ENCODE results near the gene HOXD8. TPM values are rescaled to one million over a fixed set of nuclear protein-coding genes. Genes with fewer than 3 reads are reported as not detected.

Gene HOXD8
- total RNA-seq, 2 experiments from 2014 or later, result not detected

DNA sequence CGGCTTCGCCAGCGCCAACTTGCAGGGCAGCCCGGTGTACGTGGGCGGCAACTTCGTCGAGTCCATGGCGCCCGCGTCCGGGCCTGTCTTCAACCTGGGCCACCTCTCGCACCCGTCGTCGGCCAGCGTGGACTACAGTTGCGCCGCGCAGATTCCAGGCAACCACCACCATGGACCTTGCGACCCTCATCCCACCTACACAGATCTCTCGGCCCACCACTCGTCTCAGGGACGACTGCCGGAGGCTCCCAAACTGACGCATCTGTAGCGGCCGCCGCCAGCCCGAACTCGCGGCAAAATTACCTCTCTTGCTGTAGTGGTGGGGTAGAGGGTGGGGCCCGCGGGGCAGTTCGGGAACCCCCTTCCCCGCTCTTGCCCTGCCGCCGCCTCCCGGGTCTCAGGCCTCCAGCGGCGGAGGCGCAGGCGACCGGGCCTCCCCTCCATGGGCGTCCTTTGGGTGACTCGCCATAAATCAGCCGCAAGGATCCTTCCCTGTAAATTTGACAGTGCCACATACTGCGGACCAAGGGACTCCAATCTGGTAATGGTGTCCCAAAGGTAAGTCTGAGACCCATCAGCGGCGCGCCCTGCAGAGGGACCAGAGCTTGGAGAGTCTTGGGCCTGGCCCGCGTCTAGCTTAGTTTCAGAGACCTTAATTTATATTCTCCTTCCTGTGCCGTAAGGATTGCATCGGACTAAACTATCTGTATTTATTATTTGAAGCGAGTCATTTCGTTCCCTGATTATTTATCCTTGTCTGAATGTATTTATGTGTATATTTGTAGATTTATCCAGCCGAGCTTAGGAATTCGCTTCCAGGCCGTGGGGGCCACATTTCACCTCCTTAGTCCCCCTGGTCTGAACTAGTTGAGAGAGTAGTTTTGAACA, 42.7 kb downstream of the HOXD8 start:
- peaks cover 3% of the 10 kb centered on the region for H3K36me3 Mint-ChIP-seq
- DNase-seq (no peak), ATAC-seq (ENCODE audit: low read depth) (no peak)
- POLR2A ChIA-PET, result no interaction called here
- H3K9me3 Mint-ChIP-seq, result peaks cover 3% of the 10 kb centered on the region
- peaks cover 6% of the 10 kb centered on the region for H3K4me1 Mint-ChIP-seq
- H3K4me3 Mint-ChIP-seq, result no peak overlapping the region
- peaks cover 78% of the 10 kb centered on the region for H3K27me3 Mint-ChIP-seq
- peak overlapping the region; percentile 54 for H3K27ac Mint-ChIP-seq

DNA sequence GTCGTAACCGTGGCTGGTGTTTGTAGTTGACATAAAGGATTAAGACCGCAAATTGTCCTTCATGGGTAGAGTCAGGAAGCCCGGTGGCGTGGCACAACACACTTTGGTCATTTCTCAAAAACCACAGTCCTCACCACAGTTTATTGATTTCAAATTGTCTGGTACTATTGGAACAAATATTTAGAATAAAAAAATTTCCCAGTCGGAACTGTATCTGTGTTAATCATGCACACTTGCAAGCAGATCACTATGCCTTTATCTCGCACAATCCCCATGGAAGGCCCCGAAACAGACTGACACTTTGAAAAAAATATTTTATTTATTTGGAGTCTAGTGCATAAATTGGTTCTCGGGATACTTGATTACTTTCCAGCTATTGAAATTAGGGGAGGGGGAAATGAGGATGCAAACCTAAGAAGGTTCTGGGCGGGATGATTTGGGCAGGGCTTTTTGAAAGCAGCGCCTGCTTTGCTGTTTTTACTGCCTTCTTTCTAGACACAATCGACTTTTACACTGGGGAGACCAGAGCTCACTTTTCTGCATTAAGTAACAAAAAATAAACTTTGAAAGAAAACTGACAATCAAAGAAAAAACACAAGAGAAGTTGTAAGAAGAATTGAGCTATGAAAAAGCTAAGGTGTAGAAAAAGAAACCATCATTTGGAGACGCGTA, 43.5 kb downstream of the HOXD8 start:
- Mint-ChIP-seq H3K36me3 (peaks cover 4% of the 10 kb centered on the region), H3K27me3 (peaks cover 80% of the 10 kb centered on the region), H3K4me1 (peaks cover 7% of the 10 kb centered on the region), H3K9me3 (peaks cover 3% of the 10 kb centered on the region), H3K27ac (no peak overlapping the region), H3K4me3 (no peak overlapping the region)
- POLR2A ChIA-PET, result no interaction called here
- DNase-seq, result no peak
- no peak for ATAC-seq (ENCODE audit: low read depth)

DNA sequence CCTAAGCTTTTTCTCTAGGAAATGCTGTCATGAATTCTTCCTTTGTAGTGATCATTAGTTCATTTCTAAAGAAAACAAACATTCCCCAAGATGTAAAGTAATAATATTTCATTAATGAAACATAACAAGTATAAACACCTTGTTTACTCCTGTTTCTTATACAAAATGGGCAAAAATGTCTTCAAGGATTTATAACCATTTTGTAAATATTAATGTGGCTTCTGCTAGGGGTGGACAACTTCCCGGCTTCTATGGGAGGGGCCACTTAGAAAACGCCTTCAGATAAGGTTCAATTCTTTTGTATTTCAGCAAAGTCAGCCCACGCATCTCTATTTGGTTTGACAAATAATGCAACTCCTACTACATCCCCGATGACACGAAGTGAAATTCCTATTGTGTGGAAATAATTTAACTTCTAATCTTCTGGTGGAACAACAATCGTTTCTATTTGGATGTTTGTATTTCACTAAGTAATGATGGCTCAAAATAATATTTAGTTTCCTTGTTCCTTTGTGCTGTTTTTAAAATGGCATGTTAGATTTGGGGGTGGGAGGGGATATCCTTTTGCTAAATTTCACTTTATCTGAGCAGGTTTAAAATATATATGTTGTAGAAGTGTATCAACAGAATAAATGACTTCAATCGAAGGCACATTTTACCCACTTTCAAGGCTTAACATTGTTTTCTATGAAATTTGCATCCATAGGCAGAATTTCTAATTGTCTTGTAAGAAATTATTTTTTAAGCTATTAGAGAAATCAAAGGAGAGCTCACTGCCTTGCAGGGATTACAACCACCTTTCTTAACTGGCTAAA, 44.3 kb downstream of the HOXD8 start:
- POLR2A ChIA-PET, result no interaction called here
- no peak for ATAC-seq (ENCODE audit: low read depth)
- H3K4me1 Mint-ChIP-seq, result peaks cover 9% of the 10 kb centered on the region
- no peak overlapping the region for H3K27ac Mint-ChIP-seq
- no peak overlapping the region for H3K4me3 Mint-ChIP-seq
- H3K27me3 Mint-ChIP-seq, result peaks cover 85% of the 10 kb centered on the region
- DNase-seq, result no peak
- H3K36me3 Mint-ChIP-seq, result peaks cover 4% of the 10 kb centered on the region
- peaks cover 3% of the 10 kb centered on the region for H3K9me3 Mint-ChIP-seq

DNA sequence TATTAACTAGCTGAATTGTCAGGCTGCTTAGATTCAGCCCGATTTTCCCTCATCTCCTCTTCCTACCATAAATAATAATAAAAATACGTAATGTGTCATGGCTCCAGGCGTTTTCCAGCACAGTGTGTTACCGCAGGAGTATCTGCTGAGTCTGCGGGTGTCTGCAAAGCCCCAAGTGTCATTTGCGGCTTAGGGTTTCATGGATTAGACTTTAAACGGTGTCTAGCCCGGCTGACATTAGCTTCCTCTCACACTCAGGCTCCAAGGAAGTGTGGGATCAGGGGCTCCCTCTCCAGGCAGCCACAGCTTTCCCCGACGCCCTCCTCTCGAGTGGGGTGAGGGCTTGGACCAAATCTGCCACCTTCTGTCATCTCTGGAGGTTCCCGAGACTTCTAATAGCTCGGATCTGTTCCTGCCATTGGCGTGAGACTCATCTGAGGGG, 44.9 kb downstream of the HOXD8 start:
- peaks cover 3% of the 10 kb centered on the region for H3K9me3 Mint-ChIP-seq
- peaks cover 4% of the 10 kb centered on the region for H3K36me3 Mint-ChIP-seq
- no peak for ATAC-seq (ENCODE audit: low read depth)
- no peak for DNase-seq
- H3K27me3 Mint-ChIP-seq, result peaks cover 88% of the 10 kb centered on the region
- H3K4me1 Mint-ChIP-seq, result peaks cover 9% of the 10 kb centered on the region
- H3K27ac Mint-ChIP-seq, result no peak overlapping the region
- no peak overlapping the region for H3K4me3 Mint-ChIP-seq
- POLR2A ChIA-PET, result no interaction called here

DNA sequence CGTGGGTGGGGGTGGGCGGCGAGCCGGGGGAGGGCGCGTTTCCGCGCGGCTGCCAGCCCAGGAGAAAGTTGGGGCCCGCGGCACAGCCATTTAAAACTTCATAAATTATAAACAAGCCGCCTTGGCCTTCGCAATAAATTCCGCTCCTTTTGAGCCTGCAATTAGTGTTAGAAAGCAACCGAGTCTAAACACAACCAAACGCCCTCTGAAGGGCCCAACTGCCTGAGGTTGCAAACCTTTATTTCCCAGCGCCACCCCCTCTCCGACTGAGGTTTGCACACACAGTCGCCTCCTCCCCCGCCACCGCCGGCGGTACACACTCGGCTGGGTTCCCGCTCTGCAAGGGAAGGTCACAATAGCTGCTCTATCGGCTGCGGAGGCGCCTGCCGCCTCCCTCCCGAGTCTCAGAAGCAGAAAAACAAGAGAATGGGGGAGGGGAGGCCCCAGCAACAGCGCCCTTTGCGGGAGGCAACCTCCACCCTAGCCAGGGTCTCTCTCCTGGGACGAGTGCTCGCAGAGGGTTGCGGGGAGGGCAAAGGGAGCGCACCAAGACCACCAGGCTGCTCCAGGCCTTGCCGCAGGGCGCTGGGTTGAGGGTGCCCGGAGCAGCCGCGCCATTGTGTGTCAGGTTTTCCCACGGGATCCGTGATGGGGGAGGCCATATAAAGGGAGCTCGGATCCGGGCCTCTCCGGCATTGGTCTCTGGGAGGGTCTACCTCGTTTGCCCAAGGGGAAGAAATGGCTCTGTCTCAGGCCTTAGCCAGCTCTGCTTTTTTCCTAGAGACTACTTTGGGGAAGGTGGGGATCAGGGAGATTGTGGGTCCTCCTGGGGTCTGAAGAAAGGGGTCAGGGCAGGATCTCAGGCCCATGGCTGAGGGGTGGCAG, 45.6 kb downstream of the HOXD8 start:
- ATAC-seq (ENCODE audit: low read depth) (no peak), DNase-seq (no peak)
- Mint-ChIP-seq H3K27ac (no peak overlapping the region), H3K27me3 (peaks cover 92% of the 10 kb centered on the region), H3K36me3 (peaks cover 4% of the 10 kb centered on the region), H3K4me1 (peaks cover 9% of the 10 kb centered on the region), H3K9me3 (peaks cover 3% of the 10 kb centered on the region), H3K4me3 (no peak overlapping the region)
- POLR2A ChIA-PET, result no interaction called here

DNA sequence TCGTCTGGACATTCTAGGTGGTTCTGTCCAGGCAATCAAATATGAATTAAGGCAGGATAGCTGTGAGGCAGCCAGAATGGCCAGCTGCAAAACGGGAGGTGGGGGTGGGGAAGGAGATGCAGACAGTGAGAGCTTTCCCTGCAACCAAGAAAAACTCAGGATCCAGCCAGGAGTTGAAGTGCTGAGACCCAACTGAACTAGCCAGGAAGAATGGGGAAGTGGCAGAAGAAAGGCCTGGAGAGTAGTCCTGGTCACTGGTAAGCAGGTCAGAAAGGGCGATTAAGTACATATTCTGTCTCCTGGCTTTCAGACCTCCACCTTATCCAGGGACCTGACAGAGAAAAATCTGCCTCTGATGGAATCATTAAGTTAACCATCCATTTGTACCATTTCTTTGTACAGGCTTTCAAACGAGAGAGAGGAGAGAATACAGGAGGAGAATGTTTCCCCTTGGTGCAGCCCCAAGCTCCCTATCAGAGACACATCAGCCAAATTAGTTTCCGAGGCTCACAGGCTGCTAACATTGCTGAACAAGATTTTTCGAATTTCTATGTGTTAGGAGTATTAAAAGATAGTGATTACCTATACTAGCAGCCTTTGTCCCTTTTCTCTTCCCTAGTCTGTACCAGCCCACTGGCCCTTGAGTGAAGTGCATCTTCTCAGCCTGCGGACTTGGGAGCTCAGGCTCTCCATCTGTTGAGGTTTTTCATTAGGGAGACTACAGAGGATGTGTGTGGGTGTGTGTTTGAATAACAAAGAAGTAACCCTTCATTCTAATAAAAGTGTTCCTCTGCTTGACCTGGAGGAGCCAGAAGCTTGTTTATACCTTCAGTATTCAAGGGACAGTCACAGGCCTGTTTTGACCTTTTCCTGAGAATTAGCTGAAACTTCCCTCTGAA, 46.5 kb downstream of the HOXD8 start:
- Mint-ChIP-seq H3K4me3 (no peak overlapping the region), H3K4me1 (peaks cover 9% of the 10 kb centered on the region), H3K27ac (no peak overlapping the region), H3K27me3 (peaks cover 91% of the 10 kb centered on the region), H3K9me3 (peaks cover 3% of the 10 kb centered on the region), H3K36me3 (peaks cover 4% of the 10 kb centered on the region)
- POLR2A ChIA-PET, result interaction anchor here (0.6 kb wide), 1 partner anchor 463 kb away, joined by 5 read pairs; no protein-coding TSS in a partner anchor
- no peak for DNase-seq
- no peak for ATAC-seq (ENCODE audit: low read depth)

DNA sequence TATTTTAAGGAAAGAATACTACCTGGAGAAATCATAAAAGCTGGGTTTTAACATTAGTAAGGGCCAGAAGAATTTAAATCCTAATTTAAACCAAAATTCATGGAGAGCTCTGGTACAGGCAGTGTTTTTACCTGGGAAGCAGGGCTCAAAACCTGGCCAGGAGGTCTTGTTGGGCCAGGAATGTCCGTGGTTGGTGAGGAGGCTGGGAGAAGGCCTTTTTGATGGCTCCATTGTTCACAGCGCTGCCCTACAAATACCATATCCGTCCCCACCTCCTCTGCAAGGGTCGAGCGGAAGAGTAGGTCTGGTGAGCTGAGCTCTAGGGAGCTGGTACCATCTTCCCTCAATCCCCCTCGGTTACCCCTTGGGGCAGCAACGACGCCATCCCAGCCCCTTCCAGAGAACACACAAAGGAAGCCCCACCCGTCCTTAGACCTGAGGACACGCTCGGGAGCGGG, 48.1 kb downstream of the HOXD8 start:
- POLR2A ChIA-PET, result no interaction called here
- no peak for ATAC-seq (ENCODE audit: low read depth)
- Mint-ChIP-seq H3K36me3 (peaks cover 4% of the 10 kb centered on the region), H3K27ac (no peak overlapping the region), H3K4me3 (peak overlapping the region; percentile 75), H3K27me3 (peaks cover 85% of the 10 kb centered on the region), H3K9me3 (peaks cover 2% of the 10 kb centered on the region), H3K4me1 (peaks cover 6% of the 10 kb centered on the region)
- no peak for DNase-seq

DNA sequence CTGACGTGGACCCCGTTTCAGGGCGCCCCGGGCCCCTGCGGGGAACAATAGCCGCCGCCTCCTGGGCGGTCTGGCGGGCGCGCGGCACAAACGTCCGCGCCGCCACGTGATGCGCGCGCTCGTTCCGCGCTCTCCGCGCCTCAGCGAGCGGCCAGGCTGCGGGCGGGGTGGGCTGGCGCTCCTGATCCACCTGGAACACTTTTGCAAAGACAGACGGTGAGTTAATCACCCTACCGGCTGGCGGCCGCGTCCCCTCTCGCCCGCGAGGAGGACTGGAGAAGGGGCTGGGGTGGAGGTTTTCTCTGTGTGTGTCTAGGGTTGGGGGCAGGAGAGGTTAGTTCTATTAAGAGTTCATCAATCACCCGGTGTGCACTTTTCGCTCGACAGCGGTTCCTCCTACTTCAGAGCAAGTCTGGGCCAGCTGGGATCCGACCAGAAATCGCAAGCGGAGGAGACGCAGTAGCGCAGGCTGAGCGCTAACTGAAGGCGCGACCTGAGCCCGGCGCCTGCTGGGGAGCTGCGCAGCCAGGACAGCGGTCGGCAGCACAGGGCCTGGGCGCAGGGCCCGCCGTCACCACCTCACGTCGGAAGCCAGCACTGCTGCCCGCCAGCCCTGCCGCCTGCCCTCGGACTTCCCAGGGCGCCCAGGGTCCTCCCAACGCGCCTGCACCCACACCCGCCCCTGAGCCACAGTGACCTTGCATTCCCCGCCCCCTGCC, 48.7 kb downstream of the HOXD8 start:
- no peak for DNase-seq
- POLR2A ChIA-PET, result no interaction called here
- H3K4me1 Mint-ChIP-seq, result peaks cover 4% of the 10 kb centered on the region
- peak overlapping the region; percentile 75 for H3K4me3 Mint-ChIP-seq
- H3K36me3 Mint-ChIP-seq, result peaks cover 2% of the 10 kb centered on the region
- H3K27me3 Mint-ChIP-seq, result peaks cover 85% of the 10 kb centered on the region
- ATAC-seq (ENCODE audit: low read depth), result peak; percentile 31
- H3K9me3 Mint-ChIP-seq, result no peaks in the 10 kb centered on the region
- no peak overlapping the region for H3K27ac Mint-ChIP-seq

DNA sequence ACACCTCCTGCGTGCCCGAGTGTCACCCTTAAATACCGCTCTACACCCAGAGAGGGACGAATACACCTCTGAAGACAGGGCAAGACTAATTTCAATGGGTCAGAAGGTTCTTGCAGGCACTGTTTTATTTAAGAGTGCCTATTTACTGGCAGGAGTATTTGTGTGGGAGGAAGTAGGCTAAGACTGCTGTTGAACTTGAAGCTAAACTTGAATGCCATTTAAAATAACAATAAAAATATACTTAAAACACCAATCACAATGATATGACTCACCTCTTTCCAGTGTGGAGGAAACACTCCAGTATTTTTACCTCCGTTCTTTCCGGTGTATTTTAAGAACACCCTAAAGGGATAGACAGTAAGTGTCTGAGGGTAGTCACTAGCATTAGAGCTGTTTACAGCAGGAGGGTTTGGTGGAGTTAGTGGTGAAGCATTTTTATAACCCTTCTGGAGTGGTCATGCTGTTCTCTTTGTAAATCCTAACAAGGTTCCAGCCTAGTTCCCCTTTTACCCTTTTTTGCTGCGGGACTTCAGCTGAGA, 49.3 kb downstream of the HOXD8 start:
- Mint-ChIP-seq H3K27ac (no peak overlapping the region), H3K9me3 (no peaks in the 10 kb centered on the region), H3K4me1 (peaks cover 4% of the 10 kb centered on the region), H3K27me3 (peaks cover 85% of the 10 kb centered on the region), H3K36me3 (peaks cover 2% of the 10 kb centered on the region), H3K4me3 (peak overlapping the region; percentile 34)
- ATAC-seq (ENCODE audit: low read depth), result no peak
- DNase-seq, result no peak
- POLR2A ChIA-PET, result no interaction called here

DNA sequence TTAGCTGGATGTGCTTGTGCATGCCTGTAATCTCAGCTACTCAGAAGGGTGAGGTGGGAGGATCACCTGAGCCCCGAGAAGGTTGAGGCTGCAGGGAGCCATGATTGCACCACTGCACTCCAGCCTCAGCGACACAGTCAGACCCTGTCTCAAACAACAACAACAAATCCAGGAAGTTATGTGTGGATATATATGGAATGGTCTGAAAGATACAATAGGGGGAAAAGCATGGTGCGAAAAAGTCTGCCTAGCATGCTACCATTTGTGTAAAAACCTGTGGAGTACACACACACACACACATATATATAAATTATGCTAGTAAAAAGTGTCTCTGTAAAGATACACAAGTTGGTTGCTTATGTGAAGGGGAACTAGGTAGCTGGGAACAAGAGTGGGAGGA, 52.0 kb downstream of the HOXD8 start:
- Mint-ChIP-seq H3K27ac (no peak overlapping the region), H3K27me3 (peaks cover 82% of the 10 kb centered on the region), H3K4me1 (peaks cover 4% of the 10 kb centered on the region), H3K9me3 (no peaks in the 10 kb centered on the region), H3K4me3 (no peak overlapping the region), H3K36me3 (peaks cover 2% of the 10 kb centered on the region)
- no peak for ATAC-seq (ENCODE audit: low read depth)
- DNase-seq, result no peak
- POLR2A ChIA-PET, result no interaction called here

Data from activated naive CD8-positive, alpha-beta T cell treated with anti-CD3 and anti-CD28 coated beads, Interleukin-2, amount 10 ng/mL, durations not matched to agents 7 days and 5 days (primary cell).